Activated naive CD8-positive, alpha-beta T cell treated with anti-CD3 and anti-CD28 coated beads, Interleukin-2, amount 50 U/mL, for 16 hours (primary cell): ENCODE data around the gene FOXRED2.
A peak's percentile ranks its signal among the peaks of the same experiment; 100 is the strongest.
"Not testable (repeated sequence)": the region's sequence is repeated elsewhere in the genome, so short reads cannot be mapped to it uniquely, and the experiment has no call there.

Experiments
- DNase-seq: peaks from one replicate; pipeline ENCODE4 v3.0.0-alpha.2; 2020; ENCODE audit warnings: low read depth, low spot score

The FOXRED2 gene

DNA sequence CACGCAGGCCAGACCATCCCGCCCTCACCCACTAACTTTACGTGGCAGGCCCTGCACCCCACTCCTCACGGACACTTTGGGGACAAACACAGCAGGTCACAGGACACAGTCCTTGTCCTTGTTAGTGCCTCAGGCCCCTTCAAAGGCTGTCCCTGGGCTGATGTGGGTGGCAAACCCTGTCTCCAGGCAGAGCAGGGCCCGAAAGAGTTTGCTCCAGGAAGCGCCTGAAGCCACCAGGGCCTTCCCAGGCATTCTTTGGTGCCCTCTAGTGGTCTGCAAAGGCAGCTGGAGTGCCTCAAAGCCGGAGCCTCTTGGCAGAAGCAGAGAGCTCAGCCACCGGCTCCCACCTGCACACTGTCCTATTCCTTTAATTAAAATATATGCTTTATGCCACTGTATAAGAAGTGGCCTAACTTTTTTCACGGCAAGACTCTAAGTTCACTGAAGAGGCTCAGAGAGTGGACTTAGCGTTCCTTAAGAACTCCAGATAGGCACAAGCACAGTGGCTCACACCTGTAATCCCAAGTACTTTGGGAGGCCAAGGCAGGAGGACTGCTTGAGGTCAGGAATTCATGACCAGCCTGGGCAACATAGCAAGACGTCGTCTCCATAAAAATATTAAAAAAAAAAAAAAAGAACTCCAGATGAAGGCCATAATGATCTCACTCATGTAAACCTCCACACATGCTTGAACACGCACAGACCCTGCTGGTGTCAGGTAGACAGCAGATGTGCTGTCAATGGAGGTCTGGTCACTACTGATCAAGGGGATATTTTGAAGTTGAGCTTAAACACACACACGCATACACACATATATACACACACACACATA lies 36.5 kb downstream of the FOXRED2 start:
- DNase-seq: peak; percentile 70

DNA sequence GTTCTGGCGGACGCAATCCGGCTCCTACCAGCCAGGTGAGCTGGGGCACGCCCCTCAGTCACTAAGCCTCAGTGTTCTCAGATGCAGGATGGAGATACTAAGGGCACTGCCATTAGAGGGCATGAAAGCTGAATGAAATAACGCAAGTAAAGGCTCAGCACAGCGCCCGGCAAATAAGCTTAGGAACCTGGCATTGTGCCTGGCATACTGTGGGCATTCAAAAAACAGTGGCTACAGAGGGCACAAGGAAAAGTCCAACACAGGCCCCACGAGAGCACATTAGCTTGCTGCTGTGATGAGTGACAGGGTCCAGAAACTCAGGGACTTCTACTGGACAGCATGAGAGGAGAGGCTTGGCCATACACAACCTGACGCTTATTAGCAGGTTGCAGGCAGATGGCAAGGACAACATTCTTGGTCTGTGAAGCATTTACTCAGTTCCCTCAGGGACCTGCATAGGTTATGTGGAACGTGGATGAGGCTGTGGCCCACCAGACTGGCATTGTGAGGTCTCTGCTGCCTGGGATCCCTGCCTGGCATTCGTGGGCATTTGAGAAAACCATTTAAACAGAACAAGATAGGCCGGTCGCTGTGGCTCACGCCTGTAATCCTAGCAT lies 37.6 kb downstream of the FOXRED2 start:
- DNase-seq: no peak

GRCh38 chr22:36467946-36468345 lies 38.9 kb downstream of the FOXRED2 start:
- no peak for DNase-seq

GRCh38 chr22:36467042-36467810 lies 39.6 kb downstream of the FOXRED2 start:
- DNase-seq: no peak

- DNase-seq: no peak
Measured at GRCh38 chr22:36466258-36466657, 40.6 kb downstream of the FOXRED2 start.

- DNase-seq: no peak
Measured at GRCh38 chr22:36465232-36466021, 41.4 kb downstream of the FOXRED2 start.

DNA sequence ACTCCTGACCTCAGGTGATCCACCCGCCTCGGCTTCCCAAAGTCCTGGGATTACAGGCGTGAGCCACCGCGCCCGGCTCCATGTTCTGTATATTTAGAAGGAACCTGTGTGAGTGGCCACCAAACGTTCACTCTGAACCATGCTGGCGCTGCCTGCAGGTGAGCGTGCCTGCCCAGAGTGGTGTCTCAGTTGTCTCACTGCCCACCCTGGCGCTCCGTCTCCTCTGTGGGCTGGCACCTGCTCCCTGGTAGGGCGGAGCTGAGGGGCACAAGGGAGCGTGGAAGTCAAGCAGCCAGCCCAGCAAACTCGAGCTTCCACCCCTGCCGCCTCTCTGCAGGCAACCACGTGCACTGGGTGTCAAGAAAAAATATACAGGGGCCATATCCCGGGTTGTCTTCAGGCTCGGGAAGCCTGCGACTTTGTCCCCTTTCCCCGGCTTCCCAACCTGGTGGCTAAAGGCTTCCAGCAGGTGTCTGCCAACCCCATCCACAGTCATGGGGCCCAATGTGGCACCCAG lies 42.1 kb downstream of the FOXRED2 start:
- no peak for DNase-seq

DNA sequence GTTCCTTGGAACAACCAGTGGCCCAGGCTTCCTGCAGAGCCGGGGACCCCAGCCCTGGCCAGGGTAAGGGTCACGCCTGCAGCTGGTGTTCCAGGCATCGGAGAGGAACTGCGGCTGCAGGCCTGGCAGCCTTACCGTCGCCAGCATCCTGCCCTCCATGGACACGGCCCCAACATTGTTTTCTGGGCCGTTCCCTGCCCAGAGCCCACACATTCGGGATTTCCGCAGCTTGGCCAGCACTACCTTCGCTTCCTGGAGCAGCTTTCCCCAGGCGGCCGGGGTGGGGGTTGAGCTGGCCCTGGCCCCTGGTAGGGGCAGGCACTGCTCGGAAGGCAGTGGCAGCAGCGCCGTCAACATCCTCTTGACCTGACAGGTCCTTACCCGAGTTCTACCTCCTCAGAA lies 43.1 kb downstream of the FOXRED2 start:
- DNase-seq: no peak

GRCh38 chr22:36461665-36462649 lies 44.9 kb downstream of the FOXRED2 start:
- DNase-seq: no peak

GRCh38 chr22:36460202-36460601 lies 46.6 kb downstream of the FOXRED2 start:
- no peak for DNase-seq

GRCh38 chr22:36457688-36458450 lies 49.0 kb downstream of the FOXRED2 start:
- no peak for DNase-seq

DNA sequence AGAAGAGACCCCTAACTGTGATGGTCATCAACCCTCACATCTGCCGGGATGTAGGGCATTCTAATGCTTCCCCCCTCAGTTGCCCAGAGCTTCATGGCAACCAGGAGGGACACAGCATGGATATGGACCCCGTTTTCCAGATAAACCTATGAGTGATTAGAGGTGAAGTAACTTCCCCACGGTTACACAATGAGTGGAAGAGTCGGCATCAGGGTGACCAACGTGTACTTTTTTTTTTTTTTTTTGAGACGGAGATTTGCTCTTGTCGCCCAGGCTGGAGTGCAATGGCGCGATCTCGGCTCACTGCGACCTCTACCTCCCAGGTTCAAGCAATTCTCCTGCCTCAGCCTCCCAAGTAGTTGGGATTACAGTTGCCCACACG lies 50.4 kb downstream of the FOXRED2 start:
- no peak for DNase-seq

- DNase-seq: no peak
Measured at GRCh38 chr22:36455571-36456463, 51.0 kb downstream of the FOXRED2 start.

- peak; percentile 88 for DNase-seq
Measured at GRCh38 chr22:36454916-36455570, 51.8 kb downstream of the FOXRED2 start.

DNA sequence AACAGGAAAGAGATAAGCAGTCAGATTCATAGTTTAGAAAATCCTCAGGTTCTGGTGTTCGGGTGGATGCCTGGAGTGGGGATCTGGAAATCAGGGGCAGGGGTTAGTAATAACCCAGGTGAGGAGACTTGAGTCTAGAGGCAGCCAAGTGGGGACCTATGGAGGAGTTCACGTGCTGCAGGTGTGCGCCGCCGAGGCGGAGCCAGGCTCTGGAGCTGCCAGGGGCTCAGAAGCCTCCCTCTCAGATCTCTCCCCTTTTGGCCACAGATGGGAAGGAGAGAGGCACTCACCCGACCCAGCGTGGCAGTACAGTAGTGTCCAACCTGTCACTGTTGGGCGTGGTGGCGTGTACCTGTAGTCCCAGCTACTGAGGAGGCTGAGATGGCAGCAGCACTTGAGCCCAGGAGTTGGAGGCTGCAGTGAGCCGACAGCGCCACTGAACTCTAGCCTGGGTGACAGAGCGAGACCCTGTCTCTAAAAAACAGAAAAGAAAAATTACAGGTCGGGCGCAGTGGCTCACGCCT lies 52.9 kb downstream of the FOXRED2 start:
- DNase-seq: no peak

GRCh38 chr22:36452978-36453607 lies 53.7 kb downstream of the FOXRED2 start:
- DNase-seq: not testable (repeated sequence)
